WTC11 (cell line): ENCODE data around the gene ZKSCAN8. TPM values are rescaled to one million over a fixed set of nuclear protein-coding genes. Genes with fewer than 3 reads are reported as not detected.
A peak's percentile ranks its signal among the peaks of the same experiment; 100 is the strongest.

Experiments
- ATAC-seq: fragments of 200-7000 bp; cut with Tn5 transposase; 2 replicates; pipeline ENCODE4 v1.10.0; 2021; ENCODE audit warnings: mild to moderate bottlenecking, moderate library complexity
- Bru-seq: library from RNA; stranded (reverse); fragments of 400-500 nt; gene quantifications from one replicate; lab custom pipeline; 2021; lab: Mats Ljungman, UMichigan
- CTCF ChIA-PET: fragments of 300-600 bp; sonication (Branson Sonifier 250); formaldehyde crosslinking; loops from one replicate; lab custom pipeline; 2021; ENCODE audit warnings: antibody characterized with exemption; lab: Charles Lee
- POLR2A ChIA-PET: fragments of 350-600 bp; sonication (Branson Sonifier 250); formaldehyde crosslinking; loops from one replicate; lab custom pipeline; 2021; ENCODE audit warnings: antibody characterized with exemption; lab: Charles Lee
- DNase-seq: peaks from one replicate; pipeline ENCODE4 v3.0.0; 2021; ENCODE audit warnings: low spot score
- H3K27ac Mint-ChIP-seq: 2 replicates; pipeline ENCODE4 v1.8.0; 2021; ENCODE audit warnings: mixed read lengths
- H3K27me3 Mint-ChIP-seq: 2 replicates; pipeline ENCODE4 v1.8.0; 2021; ENCODE audit warnings: low read depth, mild to moderate bottlenecking, moderate library complexity, mixed read lengths
- H3K36me3 Mint-ChIP-seq: 2 replicates; pipeline ENCODE4 v1.8.0; 2021; ENCODE audit warnings: mixed read lengths
- H3K4me1 Mint-ChIP-seq: 2 replicates; pipeline ENCODE4 v1.8.0; 2022; ENCODE audit warnings: mixed read lengths
- H3K4me3 Mint-ChIP-seq: 2 replicates; pipeline ENCODE4 v1.8.0; 2021; ENCODE audit warnings: mild to moderate bottlenecking, moderate library complexity, mixed read lengths
- H3K9me3 Mint-ChIP-seq: 2 replicates; pipeline ENCODE4 v1.8.0; 2021; ENCODE audit warnings: mixed read lengths
- ARID4B ChIP-seq: sonication (generic); formaldehyde crosslinking; IDR thresholded peaks from 2 replicates; pipeline ENCODE4 v1.8.0; 2023; ENCODE audit warnings: missing genetic modification reagents, mild to moderate bottlenecking, borderline replicate concordance
- CREM ChIP-seq: sonication (generic); formaldehyde crosslinking; IDR thresholded peaks from 2 replicates; pipeline ENCODE4 v1.8.1; 2022; ENCODE audit warnings: mild to moderate bottlenecking, missing genetic modification reagents, moderate library complexity
- E2F5 ChIP-seq: sonication (generic); formaldehyde crosslinking; IDR thresholded peaks from 2 replicates; pipeline ENCODE4 v1.8.1; 2022; ENCODE audit warnings: mild to moderate bottlenecking, moderate library complexity, missing genetic modification reagents
- EMX1 ChIP-seq: fragments of 250-450 bp; sonication (Bioruptor Pico); IDR thresholded peaks from 2 replicates; pipeline ENCODE4 v1.8.0; 2021; ENCODE audit warnings: mild to moderate bottlenecking
- FOXP1 ChIP-seq: sonication (generic); formaldehyde crosslinking; IDR thresholded peaks from 2 replicates; pipeline ENCODE4 v1.8.0; 2022; ENCODE audit warnings: missing genetic modification reagents, mild to moderate bottlenecking, moderate library complexity, borderline replicate concordance
- GABPB1 ChIP-seq: sonication (generic); formaldehyde crosslinking; IDR thresholded peaks from 2 replicates; pipeline ENCODE4 v1.8.1; 2023; ENCODE audit warnings: mild to moderate bottlenecking, missing genetic modification reagents
- HMGXB4 ChIP-seq: sonication (generic); formaldehyde crosslinking; IDR thresholded peaks from 2 replicates; pipeline ENCODE4 v1.8.1; 2023; ENCODE audit warnings: mild to moderate bottlenecking, moderate library complexity, missing genetic modification reagents
- MYBL2 ChIP-seq: sonication (generic); formaldehyde crosslinking; IDR thresholded peaks from 2 replicates; pipeline ENCODE4 v1.8.1; 2023; ENCODE audit warnings: mild to moderate bottlenecking, moderate library complexity, missing genetic modification reagents
- NFE2L1 ChIP-seq: sonication (generic); formaldehyde crosslinking; IDR thresholded peaks from 2 replicates; pipeline ENCODE4 v1.8.1; 2023; ENCODE audit warnings: missing genetic modification reagents
- NR3C1 ChIP-seq: sonication (generic); formaldehyde crosslinking; conservative IDR thresholded peaks from 2 replicates; pipeline ENCODE4 v1.8.1; 2023; ENCODE audit warnings: low read depth, mild to moderate bottlenecking, missing genetic modification reagents
- SMAD3 ChIP-seq: sonication (generic); formaldehyde crosslinking; IDR thresholded peaks from 2 replicates; pipeline ENCODE4 v1.8.0; 2022; ENCODE audit warnings: missing genetic modification reagents, mild to moderate bottlenecking, borderline replicate concordance
- SP1 ChIP-seq: sonication (generic); formaldehyde crosslinking; conservative IDR thresholded peaks from 2 replicates; pipeline ENCODE4 v1.8.1; 2022; ENCODE audit warnings: missing genetic modification reagents
- TEAD1 ChIP-seq: sonication (generic); formaldehyde crosslinking; IDR thresholded peaks from 2 replicates; pipeline ENCODE4 v1.8.0; 2022; ENCODE audit warnings: mild to moderate bottlenecking, missing genetic modification reagents
- ZBTB43 ChIP-seq: sonication (generic); formaldehyde crosslinking; IDR thresholded peaks from 2 replicates; pipeline ENCODE4 v1.8.1; 2023; ENCODE audit warnings: mild to moderate bottlenecking, missing genetic modification reagents
- ZNF232 ChIP-seq: sonication (generic); formaldehyde crosslinking; IDR thresholded peaks from 2 replicates; pipeline ENCODE4 v1.8.0; 2022; ENCODE audit warnings: mild to moderate bottlenecking, missing genetic modification reagents
- ZNF263 ChIP-seq: sonication (generic); formaldehyde crosslinking; IDR thresholded peaks from 2 replicates; pipeline ENCODE4 v1.8.1; 2022; ENCODE audit warnings: low read depth, mild to moderate bottlenecking, moderate library complexity, missing genetic modification reagents
- ZNF512 ChIP-seq: sonication (generic); formaldehyde crosslinking; IDR thresholded peaks from 2 replicates; pipeline ENCODE4 v1.8.1; 2022; ENCODE audit warnings: missing genetic modification reagents, borderline replicate concordance
- ZNF671 ChIP-seq: fragments of 250-450 bp; sonication (Bioruptor Pico); IDR thresholded peaks from 2 replicates; pipeline ENCODE4 v1.8.0; 2021; ENCODE audit warnings: mild to moderate bottlenecking
- long read RNA-seq, 3 experiments: library from RNA in 1 of 3; library from capped mRNA in 1 of 3; library from polyadenylated mRNA in 1 of 3; unstranded in 2 of 3; stranded (forward) in 1 of 3; transcript quantifications; one replicate each; pipeline ENCODE4 v2.0.0, GENCODE V29; 2021
- total RNA-seq: library from RNA; stranded (reverse); gene quantifications from 3 replicates; pipeline ENCODE4 v1.2.3, GENCODE V29; 2021
- TF ChIP-seq, protein P1 (sequence below): sonication (generic); formaldehyde crosslinking; IDR thresholded peaks from 2 replicates; pipeline ENCODE4 v1.8.0; 2022; ENCODE audit warnings: mild to moderate bottlenecking, missing genetic modification reagents
- TF ChIP-seq, protein P2 (sequence below): sonication (generic); formaldehyde crosslinking; IDR thresholded peaks from 2 replicates; pipeline ENCODE4 v1.8.0; 2023; ENCODE audit warnings: missing genetic modification reagents
- TF ChIP-seq, protein P3 (sequence below): sonication (generic); formaldehyde crosslinking; IDR thresholded peaks from 2 replicates; pipeline ENCODE4 v1.8.0; 2022; ENCODE audit warnings: mild to moderate bottlenecking, missing genetic modification reagents

Gene ZKSCAN8
- total RNA-seq (21.7 to 22.9 TPM (median 22.7 TPM) in 3 replicates), Bru-seq, nascent RNA (percentile 96 among the genes with signal in this experiment)
- long read RNA-seq, experiment 1, full-length matches to known transcripts: 13 of 40 reads
- long read RNA-seq, experiment 1, partial matches to known transcripts: 4 of 40 reads
- long read RNA-seq, experiment 1, other reads (novel, unspliced or antisense): 23 of 40 reads
- long read RNA-seq, experiment 2, partial matches to known transcripts: 0 of 24 reads
- long read RNA-seq, experiment 2, other reads (novel, unspliced or antisense): 24 of 24 reads
- long read RNA-seq, experiment 3: 0 reads

GRCh38 chr6:28141500-28142329, at the start of gene ZKSCAN8:
ZKSCAN8 (plus strand) TSS chr6:28141883; CDS start chr6:28148408, 6,525 bp downstream.
- H3K27ac Mint-ChIP-seq: peak within 1 kb of the TSS; percentile 95
- POLR2A ChIA-PET: interaction anchor here (0.6 to 1.7 kb wide), 11 partner anchors 17 to 334 kb away, joined by 3 to 13 read pairs (median 6); partner anchors contain the start of genes ZKSCAN4, ZSCAN16, ZSCAN26 and ZSCAN31
- H3K36me3 Mint-ChIP-seq: peaks cover 25% of the 10 kb centered on the region
- ATAC-seq (peak; percentile 92), DNase-seq (peak; percentile 90)
- H3K4me1 Mint-ChIP-seq: peaks cover 16% of the 10 kb centered on the region
- H3K27me3 Mint-ChIP-seq: peaks cover 34% of the 10 kb centered on the region
- no peaks in the 10 kb centered on the region for H3K9me3 Mint-ChIP-seq
- CTCF ChIA-PET: interaction anchor here (0.9 to 2.1 kb wide), 8 partner anchors 17 to 241 kb away, joined by 3 to 18 read pairs (median 4); partner anchors contain the start of gene ZSCAN16
- H3K4me3 Mint-ChIP-seq: peak within 1 kb of the TSS; percentile 97
- peak; percentile 89 for TF ChIP-seq GABPB1 (CRISPR knock-in tag)
- peak; percentile 72 for TF ChIP-seq E2F5 (CRISPR knock-in tag)
- TF ChIP-seq TEAD1 (CRISPR knock-in tag): peak; percentile 92
- TF ChIP-seq ZNF263 (CRISPR knock-in tag): peak; percentile 69; the same call in 1 of the 2 replicates
- 0 out of 2 replicates have a peak, but pooled peaks have one; percentile 61 for TF ChIP-seq ZNF512 (CRISPR knock-in tag)
- TF ChIP-seq ARID4B (CRISPR knock-in tag): peak; percentile 81; the same call in 1 of the 2 replicates
- TF ChIP-seq FOXP1 (CRISPR knock-in tag): peak; percentile 87
- 0 out of 2 replicates have a peak, but pooled peaks have one; percentile 41 for TF ChIP-seq CREM (CRISPR knock-in tag)
- TF ChIP-seq ZNF232 (CRISPR knock-in tag): 0 out of 2 replicates have a peak, but pooled peaks have one; percentile 69
- peak; percentile 83 for TF ChIP-seq NFE2L1 (CRISPR knock-in tag)
- TF ChIP-seq, protein P1, sequence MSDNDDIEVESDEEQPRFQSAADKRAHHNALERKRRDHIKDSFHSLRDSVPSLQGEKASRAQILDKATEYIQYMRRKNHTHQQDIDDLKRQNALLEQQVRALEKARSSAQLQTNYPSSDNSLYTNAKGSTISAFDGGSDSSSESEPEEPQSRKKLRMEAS: peak; percentile 87
- peak; percentile 90; the same call in 1 of the 2 replicates for TF ChIP-seq MYBL2 (CRISPR knock-in tag)
- TF ChIP-seq, protein P2, sequence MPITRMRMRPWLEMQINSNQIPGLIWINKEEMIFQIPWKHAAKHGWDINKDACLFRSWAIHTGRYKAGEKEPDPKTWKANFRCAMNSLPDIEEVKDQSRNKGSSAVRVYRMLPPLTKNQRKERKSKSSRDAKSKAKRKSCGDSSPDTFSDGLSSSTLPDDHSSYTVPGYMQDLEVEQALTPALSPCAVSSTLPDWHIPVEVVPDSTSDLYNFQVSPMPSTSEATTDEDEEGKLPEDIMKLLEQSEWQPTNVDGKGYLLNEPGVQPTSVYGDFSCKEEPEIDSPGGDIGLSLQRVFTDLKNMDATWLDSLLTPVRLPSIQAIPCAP (CRISPR knock-in tag): peak; percentile 61; the same call in 1 of the 2 replicates
- TF ChIP-seq ZNF671 (CRISPR knock-in tag): no peak
- peak; percentile 76 for TF ChIP-seq SP1 (CRISPR knock-in tag)
- TF ChIP-seq SMAD3 (CRISPR knock-in tag): peak; percentile 90
- TF ChIP-seq, protein P3, sequence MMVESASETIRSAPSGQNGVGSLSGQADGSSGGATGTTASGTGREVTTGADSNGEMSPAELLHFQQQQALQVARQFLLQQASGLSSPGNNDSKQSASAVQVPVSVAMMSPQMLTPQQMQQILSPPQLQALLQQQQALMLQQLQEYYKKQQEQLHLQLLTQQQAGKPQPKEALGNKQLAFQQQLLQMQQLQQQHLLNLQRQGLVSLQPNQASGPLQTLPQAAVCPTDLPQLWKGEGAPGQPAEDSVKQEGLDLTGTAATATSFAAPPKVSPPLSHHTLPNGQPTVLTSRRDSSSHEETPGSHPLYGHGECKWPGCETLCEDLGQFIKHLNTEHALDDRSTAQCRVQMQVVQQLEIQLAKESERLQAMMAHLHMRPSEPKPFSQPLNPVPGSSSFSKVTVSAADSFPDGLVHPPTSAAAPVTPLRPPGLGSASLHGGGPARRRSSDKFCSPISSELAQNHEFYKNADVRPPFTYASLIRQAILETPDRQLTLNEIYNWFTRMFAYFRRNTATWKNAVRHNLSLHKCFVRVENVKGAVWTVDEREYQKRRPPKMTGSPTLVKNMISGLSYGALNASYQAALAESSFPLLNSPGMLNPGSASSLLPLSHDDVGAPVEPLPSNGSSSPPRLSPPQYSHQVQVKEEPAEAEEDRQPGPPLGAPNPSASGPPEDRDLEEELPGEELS (CRISPR knock-in tag): no peak; the same call in 1 of the 2 replicates
- TF ChIP-seq EMX1 (CRISPR knock-in tag): no peak
- TF ChIP-seq NR3C1 (CRISPR knock-in tag): no peak
- peak; percentile 82 for TF ChIP-seq HMGXB4
- peak; percentile 76; the same call in 1 of the 2 replicates for TF ChIP-seq ZBTB43 (CRISPR knock-in tag)
